Hypothalamus (tissue), 51 donors: ENCODE measurements around the gene IL2RA.
A peak's percentile ranks its signal among the peaks of the same experiment; 100 is the strongest.

Experiments used
- DNase-seq, 51 donors: peaks; one replicate each; lab custom pipeline; 2025; lab: John Stamatoyannopoulos, UW

The IL2RA gene

GRCh38 chr10:5992398-5992797, 69.8 kb downstream of the IL2RA start:
- DNase-seq, result no peak

- DNase-seq, result no peak
These were observed 70.5 kb downstream of the IL2RA start for GRCh38 chr10:5991708-5992107.

- no peak for DNase-seq
These were observed 72.4 kb downstream of the IL2RA start for GRCh38 chr10:5989756-5990155.

- DNase-seq, result no peak
These were observed 73.7 kb downstream of the IL2RA start for GRCh38 chr10:5988336-5988920.

- no peak for DNase-seq
These were observed 74.4 kb downstream of the IL2RA start for GRCh38 chr10:5987747-5988146.

GRCh38 chr10:5985029-5985428, 77.1 kb downstream of the IL2RA start:
- no peak for DNase-seq

- no peak for DNase-seq
These were observed 78.4 kb downstream of the IL2RA start for GRCh38 chr10:5983774-5984173.

- no peak for DNase-seq
These were observed 80.6 kb downstream of the IL2RA start for GRCh38 chr10:5981529-5981928.

GRCh38 chr10:5978230-5978489, 84.0 kb downstream of the IL2RA start:
- DNase-seq, result no peak

- DNase-seq, result peak in 22 of 51 donors; percentile 14 to 70 (median 36)
These were observed 84.5 kb downstream of the IL2RA start, which contains the start of gene IL15RA for GRCh38 chr10:5977471-5978229. Gene IL15RA (minus strand): TSS chr10:5977543. CDS start chr10:5977492, 51 bp downstream.

- peak in 9 of 51 donors; percentile 21 to 66 (median 45) for DNase-seq
These were observed 85.4 kb downstream of the IL2RA start for GRCh38 chr10:5976512-5977470.

- DNase-seq, result peak in 7 of 51 donors; percentile 7 to 22 (median 19)
These were observed 86.3 kb downstream of the IL2RA start for GRCh38 chr10:5975641-5976473.

GRCh38 chr10:5973069-5973468, 89.1 kb downstream of the IL2RA start:
- no peak for DNase-seq

GRCh38 chr10:5971886-5972285, 90.3 kb downstream of the IL2RA start:
- no peak for DNase-seq

GRCh38 chr10:5971315-5971832, 90.8 kb downstream of the IL2RA start:
- no peak for DNase-seq

- no peak for DNase-seq
These were observed 91.6 kb downstream of the IL2RA start for GRCh38 chr10:5970527-5970926.

GRCh38 chr10:5970066-5970465, 92.1 kb downstream of the IL2RA start:
- no peak for DNase-seq

GRCh38 chr10:5968681-5969453, 93.3 kb downstream of the IL2RA start:
- DNase-seq, result no peak

- DNase-seq, result no peak
These were observed 94.0 kb downstream of the IL2RA start for GRCh38 chr10:5968037-5968680.
